Kidney (tissue), 14 donors: Measurements from ENCODE around the gene DPAGT1. TPM values are rescaled to one million over a fixed set of nuclear protein-coding genes. Genes with fewer than 3 reads are reported as not detected.

Source experiments
- DNase-seq, 5 donors: peaks; one replicate each; pipeline ENCODE4 v3.0.0-alpha.2; 2013 to 2020
- FAIRE-seq: peaks from 2 replicates; lab custom pipeline; 2012; peaks lifted over from hg19 to GRCh38; lab: Jason Lieb, UNC
- H3K27ac ChIP-seq, 2 donors: one replicate each; pipeline ENCODE4 v1.7.0; 2013; ENCODE audit warnings: low read depth in 2 of 2, low read length in 2 of 2, inconsistent platforms in 1 of 2
- H3K27me3 ChIP-seq: one replicate; pipeline ENCODE4 v1.7.1; 2013; ENCODE audit warnings: low read length, inconsistent platforms; ENCODE audit not compliant: control insufficient read depth, insufficient read depth
- H3K36me3 ChIP-seq, 3 donors: one replicate each; pipeline versions ENCODE4 v1.7.0 to v1.7.1; 2013; ENCODE audit warnings: low read length in 3 of 3, control low read depth in 1 of 3, inconsistent platforms in 1 of 3; ENCODE audit not compliant: insufficient read depth in 3 of 3, control insufficient read depth in 2 of 3
- H3K4me1 ChIP-seq, 3 donors: one replicate each; pipeline versions ENCODE4 v1.7.0 to v1.7.1; 2013; ENCODE audit warnings: low read length in 3 of 3, inconsistent platforms in 1 of 3, low read depth in 1 of 3; ENCODE audit not compliant: control insufficient read depth in 2 of 3, insufficient read depth in 2 of 3
- H3K4me3 ChIP-seq, 3 donors: one replicate each; pipeline versions ENCODE4 v1.7.0 to v1.8.1; 2013; ENCODE audit warnings: low read length in 3 of 3, control low read depth in 1 of 3, inconsistent platforms in 1 of 3
- H3K9ac ChIP-seq, 3 donors: one replicate each; pipeline versions ENCODE4 v1.7.0 to v1.7.1; 2013; ENCODE audit warnings: low read length in 3 of 3, control low read depth in 1 of 3, inconsistent platforms in 1 of 3
- H3K9me3 ChIP-seq, 3 donors: one replicate each; pipeline versions ENCODE4 v1.7.0 to v1.7.1; 2013; ENCODE audit warnings: low read length in 3 of 3, control low read depth in 1 of 3, inconsistent platforms in 1 of 3; ENCODE audit not compliant: control insufficient read depth in 2 of 3, insufficient read depth in 1 of 3
- intact Hi-C: fragments of 100-400 bp; cut with DNase I; formaldehyde crosslinking; loops from one replicate; pipeline ENCODE4 v1.11.1; 2022
- polyA plus RNA-seq: library from polyadenylated mRNA; stranded (reverse); fragments of 350-450 nt; fragmentation: Illumina TruSeq; extraction: RNeasy Lipid Tissue Mini Kit (QIAGEN cat#74804); gene quantifications from one replicate; pipeline ENCODE4 v1.2.3, GENCODE V29; 2014; ENCODE audit warnings: low read depth, low replicate concordance; ENCODE audit not compliant: insufficient read depth
- total RNA-seq: library from RNA; stranded (reverse); fragmentation: NEBNext Ultra II Directional; extraction: Animal tissue kit (Norgen Biotek cat#: 25700); gene quantifications from one replicate; pipeline ENCODE4 v1.2.1, GENCODE V29; 2021
- TF ChIP-seq, protein P1 (sequence below): IDR thresholded peaks from 3 replicates; pipeline ENCODE4 v1.5.1; 2012; ENCODE audit warnings: mild to moderate bottlenecking, moderate library complexity, borderline replicate concordance; ENCODE audit not compliant: insufficient read depth; ENCODE audit errors: extremely low read depth
- donor health status: control.
- donor health status: control.
- donor health status: control.
- donor health status: control.
- donor health status: control.
- donor health status: DM: yes; HTN: yes; CAD: no.
- donor health status: Normal renal cell carcinoma (clear cell type).

DPAGT1 gene
- total and polyA plus RNA-seq, 2 donors from 2014 or later, result 34.8 to 41.0 TPM

DNA sequence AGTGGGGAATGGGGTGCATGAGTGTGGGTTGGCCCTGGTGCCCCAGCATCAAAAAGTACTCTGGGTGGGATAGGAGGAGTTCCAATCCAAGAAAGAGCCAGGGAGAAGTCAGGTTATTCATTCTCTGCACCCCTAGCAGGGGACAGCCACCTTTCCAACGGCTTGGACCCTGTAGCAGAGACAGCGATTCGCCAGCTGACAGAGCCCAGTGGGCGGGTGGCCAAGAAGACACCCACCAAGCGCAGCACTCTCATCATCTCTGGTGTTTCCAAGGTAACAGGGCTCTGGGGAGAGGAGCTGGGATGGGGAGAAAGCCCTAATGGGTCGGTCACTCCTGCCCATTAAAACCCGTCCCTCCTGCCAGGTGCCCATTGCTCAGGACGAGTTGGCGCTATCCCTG is 12.1 kb upstream of the DPAGT1 start:
- no peak for FAIRE-seq
- TF ChIP-seq, protein P1, sequence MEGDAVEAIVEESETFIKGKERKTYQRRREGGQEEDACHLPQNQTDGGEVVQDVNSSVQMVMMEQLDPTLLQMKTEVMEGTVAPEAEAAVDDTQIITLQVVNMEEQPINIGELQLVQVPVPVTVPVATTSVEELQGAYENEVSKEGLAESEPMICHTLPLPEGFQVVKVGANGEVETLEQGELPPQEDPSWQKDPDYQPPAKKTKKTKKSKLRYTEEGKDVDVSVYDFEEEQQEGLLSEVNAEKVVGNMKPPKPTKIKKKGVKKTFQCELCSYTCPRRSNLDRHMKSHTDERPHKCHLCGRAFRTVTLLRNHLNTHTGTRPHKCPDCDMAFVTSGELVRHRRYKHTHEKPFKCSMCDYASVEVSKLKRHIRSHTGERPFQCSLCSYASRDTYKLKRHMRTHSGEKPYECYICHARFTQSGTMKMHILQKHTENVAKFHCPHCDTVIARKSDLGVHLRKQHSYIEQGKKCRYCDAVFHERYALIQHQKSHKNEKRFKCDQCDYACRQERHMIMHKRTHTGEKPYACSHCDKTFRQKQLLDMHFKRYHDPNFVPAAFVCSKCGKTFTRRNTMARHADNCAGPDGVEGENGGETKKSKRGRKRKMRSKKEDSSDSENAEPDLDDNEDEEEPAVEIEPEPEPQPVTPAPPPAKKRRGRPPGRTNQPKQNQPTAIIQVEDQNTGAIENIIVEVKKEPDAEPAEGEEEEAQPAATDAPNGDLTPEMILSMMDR, result no peak
- Histone ChIP-seq H3K27me3 (no peaks in the 10 kb centered on the region), H3K4me3 (no peak overlapping the region), H3K9me3 (no peaks in the 10 kb centered on the region), H3K4me1 (peaks cover 0 to 19% (median 8%) of the 10 kb centered on the region in 3 donors), H3K9ac (no peak overlapping the region), H3K36me3 (peaks cover 0 to 28% (median 22%) of the 10 kb centered on the region in 3 donors), H3K27ac (no peak overlapping the region)
- DNase-seq, result no peak
- intact Hi-C loops, result no loop called here

DNA sequence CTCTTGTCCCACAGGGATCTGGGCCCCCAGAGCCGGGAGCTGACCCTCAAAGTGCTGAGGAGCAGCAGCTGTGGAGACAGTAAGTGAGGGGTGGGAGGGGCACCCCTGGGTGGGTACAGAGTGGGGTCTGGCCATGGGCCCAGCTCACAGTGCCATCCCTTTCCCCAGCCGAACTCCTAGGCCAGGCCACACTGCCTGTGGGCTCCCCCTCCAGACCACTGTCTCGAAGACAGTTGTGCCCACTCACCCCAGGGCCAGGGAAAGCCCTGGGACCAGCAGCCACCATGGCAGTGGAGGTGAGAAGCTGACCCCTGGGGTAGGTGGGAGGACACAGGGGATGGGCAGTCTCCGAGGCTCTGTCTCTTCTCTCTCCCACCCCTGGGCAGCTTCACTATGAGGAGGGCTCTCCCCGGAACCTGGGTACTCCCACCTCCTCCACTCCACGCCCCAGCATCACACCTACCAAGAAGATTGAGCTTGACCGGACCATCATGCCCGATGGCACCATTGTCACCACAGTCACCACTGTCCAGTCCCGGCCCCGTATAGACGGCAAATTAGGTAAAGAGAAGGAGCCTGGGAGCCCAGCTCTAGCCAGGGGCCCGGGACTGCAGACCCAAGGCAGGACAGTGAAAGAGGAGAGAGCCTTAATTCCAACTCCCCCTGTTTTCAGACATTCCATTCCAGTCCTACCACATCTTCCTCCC is 10.8 kb upstream of the DPAGT1 start:
- no peaks in the 10 kb centered on the region for H3K9me3 ChIP-seq
- no peak for FAIRE-seq
- no peak overlapping the region for H3K9ac ChIP-seq
- H3K36me3 ChIP-seq, result peaks cover 0 to 28% (median 22%) of the 10 kb centered on the region in 3 donors
- DNase-seq, result peak in 1 of 5 donors; percentile 24
- H3K4me3 ChIP-seq, result no peak overlapping the region
- TF ChIP-seq, protein P1, result no peak
- H3K27ac ChIP-seq, result no peak overlapping the region
- H3K27me3 ChIP-seq, result no peaks in the 10 kb centered on the region
- intact Hi-C loops, result no loop called here
- H3K4me1 ChIP-seq, result peaks cover 0 to 26% (median 14%) of the 10 kb centered on the region in 3 donors

DNA sequence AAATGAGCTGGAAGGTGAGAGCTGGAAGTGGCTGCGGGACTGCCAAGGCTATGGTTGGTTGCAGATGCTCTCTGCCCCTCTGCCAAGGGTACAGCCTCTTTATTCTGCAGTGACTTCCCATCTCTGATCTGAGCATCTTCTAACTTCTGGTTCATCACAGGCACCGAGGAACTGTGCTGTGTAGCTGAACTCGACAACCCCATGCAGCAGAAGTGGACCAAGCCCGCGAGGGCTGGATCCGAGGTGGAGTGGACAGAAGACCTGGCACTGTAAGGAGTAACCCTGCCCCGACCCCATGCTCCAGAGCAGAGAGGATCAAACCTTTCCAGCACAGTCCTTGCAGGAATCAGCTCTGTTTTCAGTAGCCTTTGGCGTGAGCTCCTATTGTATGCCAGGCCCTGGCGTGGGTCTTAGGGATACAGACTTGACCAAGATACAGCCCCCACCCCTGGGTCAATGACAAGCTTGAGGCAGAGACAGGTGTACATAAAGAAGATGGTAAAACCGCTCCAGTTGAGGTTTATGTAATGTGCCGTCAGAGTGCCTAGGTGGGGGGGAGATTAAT is 9.8 kb upstream of the DPAGT1 start:
- TF ChIP-seq, protein P1, result no peak
- H3K4me3 ChIP-seq, result no peak overlapping the region
- DNase-seq, result no peak
- no peaks in the 10 kb centered on the region for H3K9me3 ChIP-seq
- H3K36me3 ChIP-seq, result peaks cover 0 to 28% (median 22%) of the 10 kb centered on the region in 3 donors
- intact Hi-C loops, result no loop called here
- peaks cover 3 to 32% (median 18%) of the 10 kb centered on the region in 3 donors for H3K4me1 ChIP-seq
- no peaks in the 10 kb centered on the region for H3K27me3 ChIP-seq
- H3K9ac ChIP-seq, result no peak overlapping the region
- no peak for FAIRE-seq
- no peak overlapping the region for H3K27ac ChIP-seq
